ENCODE data around the gene TNNC2. TPM values are rescaled to one million over a fixed set of nuclear protein-coding genes. Genes with fewer than 3 reads are reported as not detected.
A peak's percentile ranks its signal among the peaks of the same experiment; 100 is the strongest.

TNNC2 gene
- total and polyA plus RNA-seq, 9 of the 15 experiments (the other 6 are each of a cell fraction or from before 2014, with no cell fraction given): not detected

DNA sequence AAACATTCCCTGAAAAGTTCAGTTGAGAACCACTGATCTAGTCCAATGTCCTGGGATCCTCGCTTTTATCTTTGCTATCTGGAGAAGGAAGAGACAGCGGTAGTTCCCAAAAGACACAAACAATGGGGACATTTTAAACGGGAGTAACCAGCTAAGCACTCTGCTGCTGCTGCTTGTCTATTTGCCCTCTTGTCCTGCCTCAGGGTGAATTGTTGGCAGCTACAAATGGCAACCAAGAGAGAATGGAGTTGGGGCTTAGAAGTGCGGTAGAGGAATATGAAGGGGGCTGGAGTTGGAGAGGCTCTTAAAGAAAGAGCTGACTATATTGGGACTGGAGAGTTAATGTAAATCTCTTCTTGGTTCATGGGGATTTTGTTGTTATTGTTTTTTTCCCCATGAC lies 47.5 kb upstream of the TNNC2 start:
- BruUV-seq (replicated peaks): no TSS peak
- H3K27me3 ChIP-seq (ENCODE audit: control insufficient read depth in 2 of 2, insufficient read depth in 2 of 2, low read length in 2 of 2): no peaks in the 10 kb centered on the region
- H3K79me2 ChIP-seq (ENCODE audit: control insufficient read depth, insufficient read depth, low read length): no peaks in the 10 kb centered on the region
- DNase-seq (ENCODE audit: extremely low read depth in 1 of 4, low spot score in 3 of 4) (no peak), FAIRE-seq (peak; percentile 54), ATAC-seq (no peak)
- intact Hi-C loops (cut with micrococcal nuclease) (no loop called here), in situ Hi-C loops (cut with MboI) (no loop called here)
- 30% methylated on average over 4 of the region's 4 CpGs for WGBS (ENCODE audit: insufficient coverage, low coverage, missing lambda C conversion rate)
- no peaks in the 10 kb centered on the region for H3K9me3 ChIP-seq (replicated peaks; ENCODE audit: control insufficient read depth, insufficient read depth, low read depth, low read length)
- POLR2A ChIA-PET: interaction anchor here (0.6 to 1.8 kb wide), 5 partner anchors 10 to 60 kb away, joined by 3 to 7 read pairs (median 4); partner anchors contain the start of gene PCIF1
- no peaks in the 10 kb centered on the region for H4K20me1 ChIP-seq (replicated peaks; ENCODE audit: control insufficient read depth, insufficient read depth, low read length)
- CTCF ChIA-PET (ENCODE audit: low intra/inter-chr PET ratio): no interaction called here
- H3K9ac ChIP-seq (ENCODE audit: insufficient read depth in 1 of 2, low read depth in 2 of 2, low read length in 2 of 2): no peak overlapping the region
- H3K36me3 ChIP-seq (ENCODE audit: control insufficient read depth, insufficient read depth, low read length): no peaks in the 10 kb centered on the region; the same call in 1 of the 3 replicates
- peaks cover 22 to 24% of the 10 kb centered on the region in 2 experiments for H3K4me1 ChIP-seq (replicated peaks in 1 of 2; ENCODE audit: control insufficient read depth in 2 of 2, insufficient read depth in 2 of 2, low read length in 2 of 2)
- H2AFZ ChIP-seq (ENCODE audit: low read depth, low read length): peak overlapping the region; percentile 3; the same call in 1 of the 2 replicates
- H3K4me3 ChIP-seq: no peak overlapping the region
- no peaks in the 10 kb centered on the region for H3K9me1 ChIP-seq (ENCODE audit: control insufficient read depth, insufficient read depth, low read length)
- H3K27ac ChIP-seq (ENCODE audit: extremely low read depth, low read depth, low read length): no peak overlapping the region
- no peak overlapping the region for H3K4me2 ChIP-seq (ENCODE audit: insufficient read depth, low read length)
- TF ChIP-seq ZNF197 (CRISPR knock-in tag; IDR thresholded peaks at IDR 0.05; ENCODE audit: low read depth) (no peak), DPF2 (IDR thresholded peaks at IDR 0.05) (no peak), ATF1 (CRISPR knock-in tag; IDR thresholded peaks at IDR 0.05) (no peak), ATF1 (tag; IDR thresholded peaks at IDR 0.05) (no peak), NR3C1 (CRISPR knock-in tag; IDR thresholded peaks at IDR 0.05) (no peak), PRMT5 (CRISPR knock-in tag; IDR thresholded peaks at IDR 0.05) (no peak), PML (IDR thresholded peaks at IDR 0.05; ENCODE audit: low read length) (no peak), UBTF (IDR thresholded peaks at IDR 0.05; ENCODE audit: borderline replicate concordance in 1 of 2, low read depth in 2 of 2, low read length in 2 of 2) (no peak), NR4A1 (CRISPR knock-in tag; IDR thresholded peaks at IDR 0.05) (no peak), NR4A1 (tag; IDR thresholded peaks at IDR 0.05) (no peak), SMAD3 (CRISPR knock-in tag; conservative IDR thresholded peaks at IDR 0.05) (no peak), CBX8 (IDR thresholded peaks at IDR 0.05; ENCODE audit: borderline replicate concordance, extremely low read depth, low read depth, low read length, poor library complexity, severe bottlenecking) (no peak), STAT5A (IDR thresholded peaks at IDR 0.05; ENCODE audit: borderline replicate concordance, low read length) (no peak)

All from K562 (cell line).